A549 (cell line): Measurements from ENCODE around the gene CASQ1. TPM values are rescaled to one million over a fixed set of nuclear protein-coding genes. Genes with fewer than 3 reads are reported as not detected.

Experiments used
- ATAC-seq, 2 experiments: fragments of 200-7000 bp in 1 of 2; fragments of >200 bp in 1 of 2; cut with Nextera tagmentation in 1 of 2; cut with Tn5 transposase in 1 of 2; 3 replicates each; pipeline versions ENCODE4 v1.8.0 to v1.9.1; 2018 to 2020; ENCODE audit warnings: mild to moderate bottlenecking in 1 of 2, moderate library complexity in 1 of 2
- CTCF ChIA-PET: fragments of 300-600 bp; sonication (Branson Sonifier 250); formaldehyde crosslinking; extraction: SDS; loops from one replicate; lab custom pipeline; 2021; ENCODE audit warnings: antibody characterized with exemption, inconsistent platforms; lab: Yijun Ruan, JAX
- POLR2A ChIA-PET: fragments of 350-600 bp; formaldehyde crosslinking; extraction: SDS; loops from one replicate; lab custom pipeline; 2021; ENCODE audit warnings: antibody characterized with exemption, inconsistent platforms; lab: Yijun Ruan, JAX
- DNase-seq, 2 experiments: peaks; one replicate each; pipeline versions ENCODE4 v3.0.0 to v3.0.0-alpha.2; 2011 to 2016; ENCODE audit warnings: low read depth in 1 of 2, low spot score in 1 of 2
- FAIRE-seq: peaks from 2 replicates; lab custom pipeline; 2011; peaks lifted over from hg19 to GRCh38; lab: Jason Lieb, UNC
- H3K27ac ChIP-seq, 2 experiments: fragments of >200 bp; sonication (Bioruptor Twin); formaldehyde crosslinking; 3 replicates each; pipeline ENCODE4 v1.5.1; 2016 to 2017
- H3K4me1 ChIP-seq: fragments of >200 bp; sonication (Bioruptor Twin); formaldehyde crosslinking; 3 replicates; pipeline ENCODE4 v1.6.1; 2016
- H3K4me2 ChIP-seq: fragments of >200 bp; sonication (Bioruptor Twin); formaldehyde crosslinking; 3 replicates; pipeline ENCODE4 v1.6.1; 2016
- H3K4me3 ChIP-seq: fragments of >200 bp; sonication (Bioruptor Twin); formaldehyde crosslinking; 3 replicates; pipeline ENCODE4 v1.5.1; 2016
- H3K9me3 ChIP-seq: fragments of >200 bp; sonication (Bioruptor Twin); formaldehyde crosslinking; 3 replicates; pipeline ENCODE4 v1.6.1; 2016
- BHLHE40 ChIP-seq: IDR thresholded peaks from 2 replicates; pipeline ENCODE4 v1.6.1; 2012; ENCODE audit warnings: low read depth, low read length, inconsistent platforms
- CHD2 ChIP-seq: fragments of 150-350 bp; IDR thresholded peaks from 2 replicates; pipeline ENCODE4 v1.6.1; 2014; ENCODE audit warnings: low read length; ENCODE audit not compliant: partially characterized antibody
- EHF ChIP-seq: fragments of 250-450 bp; sonication (Bioruptor Pico); IDR thresholded peaks from 2 replicates; pipeline ENCODE4 v1.5.0; 2020; ENCODE audit warnings: mild to moderate bottlenecking
- EHMT2 ChIP-seq: fragments of 200-600 bp; sonication (generic); IDR thresholded peaks from 2 replicates; pipeline ENCODE4 v1.6.1; 2016; ENCODE audit warnings: antibody characterized with exemption, low read depth, mild to moderate bottlenecking, moderate library complexity
- FOSB ChIP-seq: fragments of 250-450 bp; sonication (Bioruptor Pico); IDR thresholded peaks from 2 replicates; pipeline ENCODE4 v1.5.0; 2020; ENCODE audit warnings: mild to moderate bottlenecking, moderate library complexity
- FOXS1 ChIP-seq: fragments of 250-450 bp; sonication (Bioruptor Pico); IDR thresholded peaks from 2 replicates; pipeline ENCODE4 v1.5.0; 2020; ENCODE audit warnings: mild to moderate bottlenecking, moderate library complexity
- HEYL ChIP-seq: fragments of 250-450 bp; sonication (Bioruptor Pico); IDR thresholded peaks from 2 replicates; pipeline ENCODE4 v1.8.0; 2021; ENCODE audit warnings: mild to moderate bottlenecking, moderate library complexity
- HOXA7 ChIP-seq: fragments of 250-450 bp; sonication (Bioruptor Pico); IDR thresholded peaks from 2 replicates; pipeline ENCODE4 v1.5.0; 2020; ENCODE audit warnings: mild to moderate bottlenecking, moderate library complexity
- JUN ChIP-seq, 2 experiments: fragments of >200 bp; sonication (Bioruptor Twin); formaldehyde crosslinking; IDR thresholded peaks; 2 replicates in 1 of 2; 3 replicates in 1 of 2; pipeline ENCODE4 v1.6.1; 2016 to 2017
- JUNB ChIP-seq: fragments of >200 bp; sonication (Bioruptor Twin); formaldehyde crosslinking; IDR thresholded peaks from 2 replicates; pipeline ENCODE4 v1.6.1; 2016
- KDM1A ChIP-seq: fragments of 200-600 bp; sonication (generic); IDR thresholded peaks from 2 replicates; pipeline ENCODE4 v1.6.1; 2016; ENCODE audit warnings: low read depth, mild to moderate bottlenecking
- MYC ChIP-seq: IDR thresholded peaks from 2 replicates; pipeline ENCODE4 v1.6.1; 2012; ENCODE audit warnings: mild to moderate bottlenecking, inconsistent platforms, low read length, improper control_type of control experiment, borderline replicate concordance
- RAD21 ChIP-seq, 2 experiments: fragments of >200 bp in 1 of 2; sonication (Bioruptor Twin) in 1 of 2; formaldehyde crosslinking in 1 of 2; IDR thresholded peaks in 1 of 2; conservative IDR thresholded peaks in 1 of 2; 2 replicates in 1 of 2; 3 replicates in 1 of 2; pipeline ENCODE4 v1.6.1; 2012 to 2018; ENCODE audit warnings: inconsistent platforms in 1 of 2
- RCOR1 ChIP-seq: fragments of 150-350 bp; IDR thresholded peaks from 2 replicates; pipeline ENCODE4 v1.6.1; 2014; ENCODE audit warnings: antibody characterized with exemption, low read length, low read depth
- RFX5 ChIP-seq: fragments of 450-650 bp; IDR thresholded peaks from 2 replicates; pipeline ENCODE4 v1.7.1; 2014; ENCODE audit warnings: antibody characterized with exemption, mild to moderate bottlenecking, moderate library complexity
- RNF2 ChIP-seq: fragments of 200-600 bp; sonication (generic); IDR thresholded peaks from 2 replicates; pipeline ENCODE4 v1.6.1; 2016; ENCODE audit warnings: low read depth, mild to moderate bottlenecking, antibody characterized with exemption, moderate library complexity, borderline replicate concordance
- SREBF2 ChIP-seq: fragments of 450-650 bp; IDR thresholded peaks from 2 replicates; pipeline ENCODE4 v1.6.1; 2014; ENCODE audit warnings: mild to moderate bottlenecking, moderate library complexity
- TFCP2L1 ChIP-seq: fragments of 250-450 bp; sonication (Bioruptor Pico); IDR thresholded peaks from 2 replicates; pipeline ENCODE4 v1.5.0; 2021; ENCODE audit warnings: mild to moderate bottlenecking
- ZC3H11A ChIP-seq: fragments of 450-650 bp; IDR thresholded peaks from 2 replicates; pipeline ENCODE4 v1.6.1; 2014; ENCODE audit warnings: antibody characterized with exemption, mild to moderate bottlenecking
- WGBS: methylation state at CpG from one replicate; pipeline ENCODE4 v1.1.6; 2017; ENCODE audit errors: missing lambda C conversion rate; 5-methylcytosine and 5-hydroxymethylcytosine counted together
- polyA plus RNA-seq, 4 experiments: library from polyadenylated mRNA; depleted of rRNA in 3 of 4; stranded (reverse); fragments of >200 nt; fragmentation: RNase III in 1 of 4; extraction: RNeasy Plus Mini Kit Qiagen cat#74134 plus additional on column Dnase treatment in 1 of 4; gene quantifications; 2 replicates in 3 of 4; 3 replicates in 1 of 4; pipeline ENCODE4 v1.2.3, GENCODE V29; 2011 to 2017
- TF ChIP-seq, protein P1 (sequence below): fragments of >200 bp; sonication (Bioruptor Twin); formaldehyde crosslinking; IDR thresholded peaks from 2 replicates; pipeline ENCODE4 v1.6.1; 2016
- TF ChIP-seq, protein P2 (sequence below): fragments of 450-650 bp; IDR thresholded peaks from 2 replicates; pipeline ENCODE4 v1.6.1; 2014; ENCODE audit warnings: antibody characterized with exemption
- TF ChIP-seq, protein P3 (sequence below): IDR thresholded peaks from 2 replicates; pipeline ENCODE4 v1.6.1; 2012
- TF ChIP-seq, protein P4 (sequence below): fragments of 250-450 bp; sonication (Bioruptor Pico); IDR thresholded peaks from 2 replicates; pipeline ENCODE4 v1.5.0; 2020; ENCODE audit warnings: low read depth, mild to moderate bottlenecking, moderate library complexity
- TF ChIP-seq, protein P5 (sequence below): fragments of >200 bp; sonication (Bioruptor Twin); formaldehyde crosslinking; IDR thresholded peaks from 3 replicates; pipeline ENCODE4 v1.6.1; 2016

Gene CASQ1
- polyA plus RNA-seq, 2 of the 4 experiments (the other 2 are of a cell fraction), result 0.04 to 0.08 TPM

DNA sequence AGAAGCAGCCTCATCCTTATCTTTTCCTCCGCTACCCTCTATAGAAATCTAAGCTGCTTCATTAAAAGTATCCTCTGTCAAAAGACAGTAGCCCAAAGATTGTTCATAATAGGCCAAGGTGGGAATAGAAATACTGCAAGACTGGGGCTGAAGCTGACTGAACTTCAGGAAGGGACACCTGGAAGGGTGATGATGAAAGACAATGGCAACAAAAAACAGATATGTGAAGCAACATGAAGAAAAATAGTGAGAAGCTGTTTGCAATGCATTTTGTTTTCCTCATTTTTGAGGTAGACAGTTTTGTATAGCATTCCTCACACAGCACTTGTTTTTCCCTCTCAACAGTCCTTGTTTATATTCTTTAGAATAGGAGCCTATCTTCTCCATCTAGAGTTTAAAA lies 55.1 kb downstream of the CASQ1 start (continued):
- TF ChIP-seq MYC, result no peak
- no peak for TF ChIP-seq SREBF2
- no peak for TF ChIP-seq EHF (CRISPR knock-in tag)

DNA sequence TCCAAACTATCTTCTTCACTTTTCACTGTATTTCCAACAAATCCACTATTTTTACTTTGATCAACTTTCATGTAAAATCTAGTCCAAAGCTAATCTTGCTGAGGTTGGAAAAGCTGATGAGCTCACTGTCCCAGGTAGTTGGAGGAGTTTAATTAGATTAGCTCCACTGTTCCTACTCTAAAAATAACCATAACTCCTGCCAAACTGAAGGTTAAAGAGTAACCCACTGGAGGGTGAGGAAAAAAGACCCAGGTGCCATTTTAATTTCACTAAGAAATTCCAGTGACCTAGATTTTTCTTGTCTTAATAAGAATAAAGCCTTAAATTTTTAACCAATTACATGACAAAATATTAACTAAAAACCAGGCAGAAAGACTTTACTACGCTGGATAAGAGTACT lies 56.7 kb downstream of the CASQ1 start:
- no peak overlapping the region for H3K4me2 ChIP-seq
- DNase-seq, result no peak
- POLR2A ChIA-PET, result no interaction called here
- H3K27ac ChIP-seq, result no peak overlapping the region
- no peak for FAIRE-seq
- ATAC-seq, result no peak
- no peak overlapping the region for H3K4me3 ChIP-seq
- H3K9me3 ChIP-seq, result no peaks in the 10 kb centered on the region
- WGBS, result 95% methylated on average over 1 of the region's 1 CpG
- TF ChIP-seq, protein P1, sequence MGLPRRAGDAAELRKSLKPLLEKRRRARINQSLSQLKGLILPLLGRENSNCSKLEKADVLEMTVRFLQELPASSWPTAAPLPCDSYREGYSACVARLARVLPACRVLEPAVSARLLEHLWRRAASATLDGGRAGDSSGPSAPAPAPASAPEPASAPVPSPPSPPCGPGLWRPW, result no peak
- TF ChIP-seq ZC3H11A (no peak), TFCP2L1 (CRISPR knock-in tag) (no peak), JUN (IDR thresholded peaks at IDR 0.05) (no peak), JUNB (no peak), RNF2 (no peak), RCOR1 (no peak), FOXS1 (CRISPR knock-in tag) (no peak), SREBF2 (no peak), FOSB (CRISPR knock-in tag) (no peak), HEYL (CRISPR knock-in tag) (no peak), EHMT2 (no peak)
- TF ChIP-seq, protein P2, sequence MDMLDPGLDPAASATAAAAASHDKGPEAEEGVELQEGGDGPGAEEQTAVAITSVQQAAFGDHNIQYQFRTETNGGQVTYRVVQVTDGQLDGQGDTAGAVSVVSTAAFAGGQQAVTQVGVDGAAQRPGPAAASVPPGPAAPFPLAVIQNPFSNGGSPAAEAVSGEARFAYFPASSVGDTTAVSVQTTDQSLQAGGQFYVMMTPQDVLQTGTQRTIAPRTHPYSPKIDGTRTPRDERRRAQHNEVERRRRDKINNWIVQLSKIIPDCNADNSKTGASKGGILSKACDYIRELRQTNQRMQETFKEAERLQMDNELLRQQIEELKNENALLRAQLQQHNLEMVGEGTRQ, result no peak
- TF ChIP-seq, protein P3, sequence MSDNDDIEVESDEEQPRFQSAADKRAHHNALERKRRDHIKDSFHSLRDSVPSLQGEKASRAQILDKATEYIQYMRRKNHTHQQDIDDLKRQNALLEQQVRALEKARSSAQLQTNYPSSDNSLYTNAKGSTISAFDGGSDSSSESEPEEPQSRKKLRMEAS, result no peak
- CTCF ChIA-PET, result interaction anchor here (1.9 to 4.2 kb wide), 3 partner anchors 8 to 146 kb away, joined by 5 to 26 read pairs (median 10); no protein-coding TSS in a partner anchor
- peaks cover 16% of the 10 kb centered on the region for H3K4me1 ChIP-seq

DNA sequence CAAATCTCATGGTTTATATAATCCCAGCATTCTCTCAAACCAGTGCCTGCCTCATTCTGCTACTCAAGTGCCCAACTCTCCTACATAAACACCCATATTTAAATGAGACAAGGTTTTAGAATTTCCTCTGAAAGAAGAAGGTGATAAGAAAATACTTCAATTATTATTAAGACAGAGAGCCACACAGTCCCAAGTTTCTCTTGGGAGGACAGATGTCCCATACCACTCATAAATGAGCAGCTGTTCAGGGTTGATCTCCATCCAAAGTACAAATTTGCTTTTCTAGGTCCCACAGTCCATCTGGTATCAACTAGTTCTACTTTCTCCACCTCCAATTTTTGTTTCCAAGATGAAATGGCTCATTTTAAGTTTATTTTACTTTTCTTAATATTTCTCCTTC lies 60.6 kb downstream of the CASQ1 start:
- POLR2A ChIA-PET, result interaction anchor here (2.3 kb wide), 1 partner anchor 10 kb away, joined by 22 read pairs; the partner anchor contains the start of gene DCAF8
- CTCF ChIA-PET, result interaction anchor here (0.9 to 12.4 kb wide), 23 partner anchors 10 to 211 kb away, joined by 3 to 203 read pairs (median 8); partner anchors contain the start of genes ATP1A2, CASQ1 and DCAF8
- no peak for FAIRE-seq
- no peak for ATAC-seq
- no peak for DNase-seq
- TF ChIP-seq BHLHE40 (no peak), RAD21 (conservative IDR thresholded peaks at IDR 0.05 in 1 of 2, IDR thresholded peaks at IDR 0.05 in 1 of 2) (no peak), HOXA7 (CRISPR knock-in tag) (no peak), RNF2 (no peak), RFX5 (no peak), CHD2 (no peak), KDM1A (no peak), FOXS1 (CRISPR knock-in tag) (no peak)
- TF ChIP-seq, protein P4, sequence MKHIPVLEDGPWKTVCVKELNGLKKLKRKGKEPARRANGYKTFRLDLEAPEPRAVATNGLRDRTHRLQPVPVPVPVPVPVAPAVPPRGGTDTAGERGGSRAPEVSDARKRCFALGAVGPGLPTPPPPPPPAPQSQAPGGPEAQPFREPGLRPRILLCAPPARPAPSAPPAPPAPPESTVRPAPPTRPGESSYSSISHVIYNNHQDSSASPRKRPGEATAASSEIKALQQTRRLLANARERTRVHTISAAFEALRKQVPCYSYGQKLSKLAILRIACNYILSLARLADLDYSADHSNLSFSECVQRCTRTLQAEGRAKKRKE (CRISPR knock-in tag), result no peak
- TF ChIP-seq, protein P5, sequence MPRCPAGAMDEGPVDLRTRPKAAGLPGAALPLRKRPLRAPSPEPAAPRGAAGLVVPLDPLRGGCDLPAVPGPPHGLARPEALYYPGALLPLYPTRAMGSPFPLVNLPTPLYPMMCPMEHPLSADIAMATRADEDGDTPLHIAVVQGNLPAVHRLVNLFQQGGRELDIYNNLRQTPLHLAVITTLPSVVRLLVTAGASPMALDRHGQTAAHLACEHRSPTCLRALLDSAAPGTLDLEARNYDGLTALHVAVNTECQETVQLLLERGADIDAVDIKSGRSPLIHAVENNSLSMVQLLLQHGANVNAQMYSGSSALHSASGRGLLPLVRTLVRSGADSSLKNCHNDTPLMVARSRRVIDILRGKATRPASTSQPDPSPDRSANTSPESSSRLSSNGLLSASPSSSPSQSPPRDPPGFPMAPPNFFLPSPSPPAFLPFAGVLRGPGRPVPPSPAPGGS, result no peak
- peaks cover 10% of the 10 kb centered on the region for H3K4me1 ChIP-seq
- H3K4me3 ChIP-seq, result no peak overlapping the region
- H3K4me2 ChIP-seq, result no peak overlapping the region
- no peaks in the 10 kb centered on the region for H3K9me3 ChIP-seq
- H3K27ac ChIP-seq, result no peak overlapping the region

Other genes starting within 250 kb of the CASQ1 start
- 0.05 and 0.06 TPM in 2 replicates for gene IGSF9, start 245.0 kb upstream of the CASQ1 start, polyA plus RNA-seq (2011; rRNA removed)
- gene IGSF9, start 245.0 kb upstream of the CASQ1 start, polyA plus RNA-seq (2017; fragmentation: RNase III; extraction: RNeasy Plus Mini Kit Qiagen cat#74134 plus additional on column Dnase treatment), result 0.49 to 0.54 TPM (median 0.50 TPM) in 3 replicates
- gene SLAMF9, start 236.3 kb upstream of the CASQ1 start, polyA plus RNA-seq (2011; rRNA removed), result 0.21 and 0.25 TPM in 2 replicates
- gene SLAMF9, start 236.3 kb upstream of the CASQ1 start, polyA plus RNA-seq (2017; fragmentation: RNase III; extraction: RNeasy Plus Mini Kit Qiagen cat#74134 plus additional on column Dnase treatment), result 0.16 to 0.28 TPM (median 0.22 TPM) in 3 replicates
- gene PIGM, start 158.6 kb upstream of the CASQ1 start, polyA plus RNA-seq (2011; rRNA removed), result 6.3 and 7.2 TPM in 2 replicates
- gene PIGM, start 158.6 kb upstream of the CASQ1 start, polyA plus RNA-seq (2017; fragmentation: RNase III; extraction: RNeasy Plus Mini Kit Qiagen cat#74134 plus additional on column Dnase treatment), result 4.8 to 5.3 TPM (median 5.0 TPM) in 3 replicates
- not detected in 2 replicates for gene KCNJ10, start 120.4 kb upstream of the CASQ1 start, polyA plus RNA-seq (2011; rRNA removed)
- 0.05 to 0.09 TPM (median 0.05 TPM) in 3 replicates for gene KCNJ10, start 120.4 kb upstream of the CASQ1 start, polyA plus RNA-seq (2017; fragmentation: RNase III; extraction: RNeasy Plus Mini Kit Qiagen cat#74134 plus additional on column Dnase treatment)
- gene KCNJ9, start 109.0 kb upstream of the CASQ1 start, polyA plus RNA-seq (2011; rRNA removed), result not detected in 2 replicates
- not detected in 3 replicates for gene KCNJ9, start 109.0 kb upstream of the CASQ1 start, polyA plus RNA-seq (2017; fragmentation: RNase III; extraction: RNeasy Plus Mini Kit Qiagen cat#74134 plus additional on column Dnase treatment)
- 7.3 and 8.3 TPM in 2 replicates for gene IGSF8, start 92.0 kb upstream of the CASQ1 start, polyA plus RNA-seq (2011; rRNA removed)
- 6.3 to 8.5 TPM (median 7.8 TPM) in 3 replicates for gene IGSF8, start 92.0 kb upstream of the CASQ1 start, polyA plus RNA-seq (2017; fragmentation: RNase III; extraction: RNeasy Plus Mini Kit Qiagen cat#74134 plus additional on column Dnase treatment)
- gene ATP1A2, start 74.8 kb upstream of the CASQ1 start, polyA plus RNA-seq (2011; rRNA removed), result 0.07 and 0.09 TPM in 2 replicates
- 0.10 to 0.13 TPM in 2 of 3 replicates, not detected in the other for gene ATP1A2, start 74.8 kb upstream of the CASQ1 start, polyA plus RNA-seq (2017; fragmentation: RNase III; extraction: RNeasy Plus Mini Kit Qiagen cat#74134 plus additional on column Dnase treatment)
- gene ATP1A4, start 39.0 kb upstream of the CASQ1 start, polyA plus RNA-seq (2011; rRNA removed), result not detected in 2 replicates
- not detected in 3 replicates for gene ATP1A4, start 39.0 kb upstream of the CASQ1 start, polyA plus RNA-seq (2017; fragmentation: RNase III; extraction: RNeasy Plus Mini Kit Qiagen cat#74134 plus additional on column Dnase treatment)
- 115 and 130 TPM in 2 replicates for gene PEA15, start 14.8 kb downstream of the CASQ1 start, polyA plus RNA-seq (2011; rRNA removed)
- gene PEA15, start 14.8 kb downstream of the CASQ1 start, polyA plus RNA-seq (2017; fragmentation: RNase III; extraction: RNeasy Plus Mini Kit Qiagen cat#74134 plus additional on column Dnase treatment), result 136 to 157 TPM (median 150 TPM) in 3 replicates
- 103 and 113 TPM in 2 replicates for gene DCAF8, start 72.0 kb downstream of the CASQ1 start, polyA plus RNA-seq (2011; rRNA removed)
- 67.4 to 69.8 TPM (median 69.8 TPM) in 3 replicates for gene DCAF8, start 72.0 kb downstream of the CASQ1 start, polyA plus RNA-seq (2017; fragmentation: RNase III; extraction: RNeasy Plus Mini Kit Qiagen cat#74134 plus additional on column Dnase treatment)
- 54.3 and 56.7 TPM in 2 replicates for gene PEX19, start 94.6 kb downstream of the CASQ1 start, polyA plus RNA-seq (2011; rRNA removed)
- 23.6 to 25.1 TPM (median 24.8 TPM) in 3 replicates for gene PEX19, start 94.6 kb downstream of the CASQ1 start, polyA plus RNA-seq (2017; fragmentation: RNase III; extraction: RNeasy Plus Mini Kit Qiagen cat#74134 plus additional on column Dnase treatment)
- gene COPA, start 152.7 kb downstream of the CASQ1 start, polyA plus RNA-seq (2011; rRNA removed), result 149 and 188 TPM in 2 replicates
- gene COPA, start 152.7 kb downstream of the CASQ1 start, polyA plus RNA-seq (2017; fragmentation: RNase III; extraction: RNeasy Plus Mini Kit Qiagen cat#74134 plus additional on column Dnase treatment), result 80.3 to 83.5 TPM (median 82.5 TPM) in 3 replicates
- 90.4 and 91.6 TPM in 2 replicates for gene NCSTN, start 152.8 kb downstream of the CASQ1 start, polyA plus RNA-seq (2011; rRNA removed)
- gene NCSTN, start 152.8 kb downstream of the CASQ1 start, polyA plus RNA-seq (2017; fragmentation: RNase III; extraction: RNeasy Plus Mini Kit Qiagen cat#74134 plus additional on column Dnase treatment), result 40.5 to 44.6 TPM (median 41.6 TPM) in 3 replicates
- 0.63 and 0.67 TPM in 2 replicates for gene NHLH1, start 176.5 kb downstream of the CASQ1 start, polyA plus RNA-seq (2011; rRNA removed)
- gene NHLH1, start 176.5 kb downstream of the CASQ1 start, polyA plus RNA-seq (2017; fragmentation: RNase III; extraction: RNeasy Plus Mini Kit Qiagen cat#74134 plus additional on column Dnase treatment), result 0.29 to 0.49 TPM (median 0.34 TPM) in 3 replicates
- gene VANGL2, start 210.0 kb downstream of the CASQ1 start, polyA plus RNA-seq (2011; rRNA removed), result 3.9 and 4.5 TPM in 2 replicates
- gene VANGL2, start 210.0 kb downstream of the CASQ1 start, polyA plus RNA-seq (2017; fragmentation: RNase III; extraction: RNeasy Plus Mini Kit Qiagen cat#74134 plus additional on column Dnase treatment), result 2.9 to 4.2 TPM (median 4.1 TPM) in 3 replicates